Heart right ventricle (tissue), 16 donors: ENCODE data around the gene GNA12. TPM values are rescaled to one million over a fixed set of nuclear protein-coding genes. Genes with fewer than 3 reads are reported as not detected.
A peak's percentile ranks its signal among the peaks of the same experiment; 100 is the strongest.

ENCODE experiments used
- ATAC-seq, 8 donors: fragments of 200-7000 bp; cut with Tn5 transposase; one replicate each; pipeline ENCODE4 v1.9.1; 2020; ENCODE audit warnings: mild to moderate bottlenecking in 8 of 8, moderate library complexity in 8 of 8, moderate number of reproducible peaks in 1 of 8
- DNase-seq, 2 donors: peaks; one replicate each; pipeline ENCODE4 v3.0.0-alpha.2; 2020
- H3K27ac ChIP-seq, 10 donors: fragments of 200-600 bp; sonication (generic) in 2 of 10; one replicate each; pipeline versions ENCODE4 v1.5.0 to v1.8.0; 2020 to 2022; ENCODE audit warnings: mild to moderate bottlenecking in 3 of 10
- H3K27me3 ChIP-seq, 7 donors: fragments of 200-600 bp; one replicate each; pipeline ENCODE4 v1.8.0; 2021 to 2022; ENCODE audit warnings: mild to moderate bottlenecking in 2 of 7
- H3K36me3 ChIP-seq, 9 donors: fragments of 200-600 bp; sonication (generic) in 1 of 9; one replicate each; pipeline versions ENCODE4 v1.5.0 to v1.8.0; 2020 to 2022; ENCODE audit warnings: mild to moderate bottlenecking in 2 of 9
- H3K4me1 ChIP-seq, 9 donors: fragments of 200-600 bp; sonication (generic) in 1 of 9; one replicate each; pipeline versions ENCODE4 v1.5.0 to v1.8.0; 2020 to 2022; ENCODE audit warnings: mild to moderate bottlenecking in 4 of 9
- H3K4me3 ChIP-seq, 10 donors: fragments of 200-600 bp; sonication (generic) in 2 of 10; one replicate each; pipeline versions ENCODE4 v1.5.0 to v1.8.0; 2020 to 2022; ENCODE audit warnings: mild to moderate bottlenecking in 7 of 10, moderate library complexity in 2 of 10
- H3K9me3 ChIP-seq, 11 donors: fragments of 200-600 bp in 10 of 11; sonication (generic) in 2 of 11; one replicate each; pipeline versions ENCODE4 v1.5.0 to v1.8.0; 2013 to 2022; ENCODE audit warnings: mild to moderate bottlenecking in 2 of 11, control low read depth in 1 of 11, moderate library complexity in 1 of 11
- WGBS, 2 donors: extraction: QIAGEN DNeasy Blood & Tissue Kit; methylation state at CpG; one replicate each; pipeline ENCODE4 v1.1.7; 2013; ENCODE audit warnings: inconsistent platforms in 1 of 2; 5-methylcytosine and 5-hydroxymethylcytosine counted together
- intact Hi-C, 10 donors: fragments of 100-400 bp; cut with DNase I; formaldehyde crosslinking; loops; one replicate each; pipeline versions ENCODE4 v1.11.1 to v1.14.2; 2022
- polyA plus RNA-seq, 2 donors: library from polyadenylated mRNA; stranded (reverse); fragments of 200-250 nt; gene quantifications; one replicate each; pipeline ENCODE4 v1.2.3, GENCODE V29; 2013
- total RNA-seq, 10 donors: library from RNA; stranded (reverse); fragmentation: NEBNext Ultra II Directional in 3 of 10; extraction: Animal tissue kit (Norgen Biotek cat#: 25700) in 3 of 10; gene quantifications; one replicate each; pipeline versions ENCODE4 v1.2.1 to v1.2.4, GENCODE V29; 2021 to 2023
- TF ChIP-seq, protein P1 (sequence below), 9 donors: fragments of 200-600 bp; sonication (generic) in 2 of 9; IDR thresholded peaks; one replicate each; pipeline versions ENCODE4 v1.5.0 to v1.8.0; 2021 to 2022; ENCODE audit warnings: antibody characterized with exemption in 9 of 9, mild to moderate bottlenecking in 5 of 9, moderate library complexity in 1 of 9
- donor health status: Arrhythmogenic right ventricular cardiomyopathy.
- donor health status: ischemic (EF 13 %, LVEDD 7.1; RV severe dilation, severe dysfunction).
- donor health status: healthy with polysubstance abuse.
- donor health status: DM: no; HTN: yes; CAD: no.
- donor health status: DM: no; HTN: no; CAD: no.
- donor health status: ischemic (EF 25% LVEDD 6.9; RV normal size, moderate dysfunction).
- donor health status: ischemic (EF 25% LVEDD 5.7; RV mildly dilated, moderate dysfunction).
- donor health status: healthy.
- donor health status: DM: yes; HTN: yes; CAD: no.
- donor health status: Ischemic cardiomyopathy.
- donor health status: ischemic (EF 35%, LVEDD 5.7; RV mildly dilated, moderate dysfunction).
- donor health status: nonischemic (EF 11% LVEDD 7.7; RV severe dilation, severe dysfunction).
- donor health status: DM: yes; HTN: yes; CAD: no.
- donor health status: PGD.
- donor health status: ischemic (EF 29% LVEDD 5.4; RV normal size, mild dysfunction).
- donor health status: nonischemic (EF 23%, LVEDD 6.1; RV moderate dilation, normal function).

GNA12 gene
- total and polyA plus RNA-seq, 12 donors: 6.4 to 46.4 (median 33.9) TPM

GRCh38 chr7:2719007-2719406 lies 125.1 kb downstream of the GNA12 start:
- DNase-seq (no peak), ATAC-seq (no peak)
- WGBS, 2 donors: 84 to 87% methylated on average over 16 of the region's 16 CpGs
- TF ChIP-seq, protein P1, sequence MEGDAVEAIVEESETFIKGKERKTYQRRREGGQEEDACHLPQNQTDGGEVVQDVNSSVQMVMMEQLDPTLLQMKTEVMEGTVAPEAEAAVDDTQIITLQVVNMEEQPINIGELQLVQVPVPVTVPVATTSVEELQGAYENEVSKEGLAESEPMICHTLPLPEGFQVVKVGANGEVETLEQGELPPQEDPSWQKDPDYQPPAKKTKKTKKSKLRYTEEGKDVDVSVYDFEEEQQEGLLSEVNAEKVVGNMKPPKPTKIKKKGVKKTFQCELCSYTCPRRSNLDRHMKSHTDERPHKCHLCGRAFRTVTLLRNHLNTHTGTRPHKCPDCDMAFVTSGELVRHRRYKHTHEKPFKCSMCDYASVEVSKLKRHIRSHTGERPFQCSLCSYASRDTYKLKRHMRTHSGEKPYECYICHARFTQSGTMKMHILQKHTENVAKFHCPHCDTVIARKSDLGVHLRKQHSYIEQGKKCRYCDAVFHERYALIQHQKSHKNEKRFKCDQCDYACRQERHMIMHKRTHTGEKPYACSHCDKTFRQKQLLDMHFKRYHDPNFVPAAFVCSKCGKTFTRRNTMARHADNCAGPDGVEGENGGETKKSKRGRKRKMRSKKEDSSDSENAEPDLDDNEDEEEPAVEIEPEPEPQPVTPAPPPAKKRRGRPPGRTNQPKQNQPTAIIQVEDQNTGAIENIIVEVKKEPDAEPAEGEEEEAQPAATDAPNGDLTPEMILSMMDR (IDR thresholded peaks at IDR 0.05): peak in 7 of 9 donors; percentile 11 to 56 (median 36)
- Histone ChIP-seq H3K4me3 (no peak overlapping the region), H3K36me3 (peaks cover 0 to 61% (median 3%) of the 10 kb centered on the region in 9 donors), H3K4me1 (peaks cover 7 to 41% (median 28%) of the 10 kb centered on the region in 9 donors), H3K9me3 (peaks cover 0 to 6% (median 0%) of the 10 kb centered on the region in 11 donors), H3K27me3 (no peaks in the 10 kb centered on the region), H3K27ac (no peak overlapping the region)
- intact Hi-C loops: no loop called here

- TF ChIP-seq, protein P1 (IDR thresholded peaks at IDR 0.05): no peak
- Histone ChIP-seq H3K4me1 (peaks cover 7 to 46% (median 33%) of the 10 kb centered on the region in 9 donors), H3K9me3 (peaks cover 0 to 6% (median 0%) of the 10 kb centered on the region in 11 donors), H3K36me3 (peaks cover 0 to 57% (median 3%) of the 10 kb centered on the region in 9 donors), H3K27me3 (no peaks in the 10 kb centered on the region), H3K27ac (peak overlapping the region in 2 of 10 donors; percentile 29), H3K4me3 (no peak overlapping the region)
- no peak for ATAC-seq
- DNase-seq: no peak
- 93 to 95% methylated on average over 34 of the region's 34 CpGs for WGBS, 2 donors
- intact Hi-C loops: no loop called here
These were observed 125.7 kb downstream of the GNA12 start for GRCh38 chr7:2718296-2718965.

DNA sequence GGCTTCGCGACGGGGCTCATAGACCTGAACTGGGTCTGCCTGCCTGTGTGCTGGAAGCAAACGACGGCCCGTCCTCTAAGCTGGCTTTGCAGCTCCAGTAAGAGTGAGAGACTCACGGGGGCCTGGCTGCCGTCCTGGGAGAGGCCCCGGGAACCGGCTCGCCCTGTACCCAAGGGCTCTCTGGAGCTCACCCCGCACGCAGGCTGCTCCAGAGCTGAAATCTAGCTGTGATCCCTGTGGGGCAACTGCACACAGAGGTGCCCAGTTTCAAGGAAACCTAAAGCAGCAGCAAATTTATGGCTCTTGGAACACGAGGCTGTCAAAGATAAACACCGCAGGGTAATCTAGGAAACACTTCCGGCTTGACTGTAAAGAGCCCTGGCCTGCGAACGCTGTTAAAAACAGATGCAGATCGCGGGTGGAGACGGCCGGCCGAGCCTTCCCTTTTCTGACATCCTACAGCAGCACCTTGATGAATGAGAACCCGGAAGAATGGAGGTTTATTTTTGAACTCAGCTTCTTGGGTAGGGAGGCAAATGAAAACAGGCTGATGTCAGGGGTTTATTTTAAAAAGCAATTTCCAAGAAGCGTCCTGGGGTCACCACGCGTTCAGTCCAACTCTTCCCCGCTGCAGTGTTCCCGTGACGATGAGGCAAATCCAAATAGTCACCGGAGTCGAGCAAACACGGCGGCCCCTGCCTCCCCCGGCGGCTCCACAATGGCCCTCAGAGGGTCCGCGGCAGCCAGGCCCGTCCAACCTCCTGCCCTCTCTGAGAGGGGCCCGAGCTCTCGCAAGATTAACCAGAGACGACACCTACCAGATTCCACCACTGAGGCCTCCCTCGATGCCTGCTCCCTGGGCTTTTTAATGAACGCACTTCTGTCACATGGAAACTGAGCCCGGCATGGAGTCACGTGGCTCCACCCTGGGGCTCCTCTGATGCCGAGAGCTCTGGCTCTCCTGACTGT lies 126.5 kb downstream of the GNA12 start:
- TF ChIP-seq, protein P1 (IDR thresholded peaks at IDR 0.05): no peak
- intact Hi-C loops: no loop called here

DNA sequence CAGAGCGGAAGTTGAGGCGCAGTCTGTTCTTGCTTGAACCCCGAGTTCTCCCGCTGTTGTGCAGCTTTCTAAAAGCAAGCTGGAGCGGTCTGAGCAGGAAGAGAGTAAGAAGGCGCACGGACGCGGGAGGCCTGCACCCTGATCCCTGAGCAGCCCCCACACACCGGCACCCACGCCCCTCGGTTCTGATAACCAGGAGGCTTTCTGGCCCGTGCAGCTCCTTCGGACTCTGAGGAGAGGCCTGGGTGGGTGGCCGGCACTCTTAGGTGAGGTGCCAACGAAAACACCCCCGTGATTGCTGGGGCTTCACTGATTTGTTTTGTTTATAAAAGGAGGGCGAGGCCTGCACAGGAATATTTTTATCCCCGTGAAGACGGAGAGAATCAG lies 127.2 kb downstream of the GNA12 start:
- ATAC-seq: no peak
- H3K27me3 ChIP-seq: no peaks in the 10 kb centered on the region
- peaks cover 7 to 53% (median 44%) of the 10 kb centered on the region in 9 donors for H3K4me1 ChIP-seq
- peaks cover 0 to 43% (median 3%) of the 10 kb centered on the region in 9 donors for H3K36me3 ChIP-seq
- 74 to 77% methylated on average over 20 of the region's 20 CpGs for WGBS, 2 donors
- peak overlapping the region in 6 of 10 donors; percentile 21 to 72 (median 52) for H3K27ac ChIP-seq
- intact Hi-C loops: no loop called here
- no peak for DNase-seq
- peaks cover 0 to 6% (median 0%) of the 10 kb centered on the region in 11 donors for H3K9me3 ChIP-seq
- TF ChIP-seq, protein P1 (IDR thresholded peaks at IDR 0.05): no peak
- no peak overlapping the region for H3K4me3 ChIP-seq

More for the DNA sequence above, 126.5 kb downstream of the GNA12 start:
- no peak overlapping the region for H3K4me3 ChIP-seq
- peaks cover 0 to 6% (median 0%) of the 10 kb centered on the region in 11 donors for H3K9me3 ChIP-seq
- 43 to 48% methylated on average over 47 of the region's 47 CpGs for WGBS, 2 donors
- no peaks in the 10 kb centered on the region for H3K27me3 ChIP-seq
- peaks cover 7 to 53% (median 41%) of the 10 kb centered on the region in 9 donors for H3K4me1 ChIP-seq
- no peak for DNase-seq
- ATAC-seq: peak; percentile 13 to 74 (median 47)
- peaks cover 0 to 48% (median 3%) of the 10 kb centered on the region in 9 donors for H3K36me3 ChIP-seq
- peak overlapping the region in 7 of 10 donors; percentile 21 to 72 (median 44) for H3K27ac ChIP-seq
